Smooth muscle cell (in vitro differentiated cells): ENCODE data around the gene KRTAP16-1. TPM values are rescaled to one million over a fixed set of nuclear protein-coding genes. Genes with fewer than 3 reads are reported as not detected.
A peak's percentile ranks its signal among the peaks of the same experiment; 100 is the strongest.

Experiments
- DNase-seq: peaks from one replicate; lab custom pipeline; 2025; ENCODE audit not compliant: unreplicated experiment; lab: John Stamatoyannopoulos, UW
- H2AFZ ChIP-seq: fragments of 200-600 bp; sonication (generic); 2 replicates; pipeline ENCODE4 v1.6.0; 2016; ENCODE audit warnings: antibody characterized with exemption, low read depth, mild to moderate bottlenecking
- H3F3A ChIP-seq: fragments of 200-600 bp; sonication (generic); 2 replicates; pipeline ENCODE4 v1.6.0; 2017; ENCODE audit warnings: antibody characterized with exemption, low read depth
- H3K27ac ChIP-seq: fragments of 200-600 bp; sonication (generic); 2 replicates; pipeline ENCODE4 v1.5.1; 2016; ENCODE audit warnings: low read depth, mild to moderate bottlenecking
- H3K27me3 ChIP-seq: fragments of 200-600 bp; sonication (generic); 2 replicates; pipeline ENCODE4 v1.6.1; 2016; ENCODE audit warnings: low read depth, mild to moderate bottlenecking
- H3K36me3 ChIP-seq: fragments of 200-600 bp; sonication (generic); 2 replicates; pipeline ENCODE4 v1.5.1; 2016; ENCODE audit warnings: low read depth
- H3K4me1 ChIP-seq: fragments of 200-600 bp; sonication (generic); 2 replicates; pipeline ENCODE4 v1.5.1; 2016; ENCODE audit warnings: low read depth
- H3K4me2 ChIP-seq: fragments of 200-600 bp; sonication (generic); 2 replicates; pipeline ENCODE4 v1.6.0; 2016; ENCODE audit warnings: mild to moderate bottlenecking
- H3K4me3 ChIP-seq: fragments of 200-600 bp; sonication (generic); 2 replicates; pipeline ENCODE4 v1.5.1; 2016; ENCODE audit warnings: mild to moderate bottlenecking
- H3K79me2 ChIP-seq: fragments of 200-600 bp; sonication (generic); 2 replicates; pipeline ENCODE4 v1.6.0; 2016; ENCODE audit warnings: low read depth, mild to moderate bottlenecking
- H3K9ac ChIP-seq: fragments of 200-600 bp; sonication (generic); 2 replicates; pipeline ENCODE4 v1.6.0; 2016; ENCODE audit warnings: low read depth
- H3K9me3 ChIP-seq: fragments of 200-600 bp; sonication (generic); replicated peaks from 2 replicates; pipeline ENCODE4 v1.5.1; 2016; ENCODE audit warnings: low read depth
- H4K20me1 ChIP-seq: fragments of 200-600 bp; sonication (generic); 2 replicates; pipeline ENCODE4 v1.6.0; 2016; ENCODE audit warnings: low read depth
- CTCF ChIP-seq: fragments of 200-600 bp; sonication (generic); IDR thresholded peaks from 2 replicates; pipeline ENCODE4 v1.5.1; 2017; ENCODE audit warnings: borderline replicate concordance, mild to moderate bottlenecking, antibody characterized with exemption; ENCODE audit not compliant: insufficient read depth, poor library complexity, severe bottlenecking
- WGBS: methylation state at CpG from one replicate; pipeline ENCODE4 v1.1.7; 2016; ENCODE audit warnings: low lambda C conversion rate; 5-methylcytosine and 5-hydroxymethylcytosine counted together
- polyA plus RNA-seq: library from polyadenylated mRNA; unstranded; fragments of >200 nt; fragmentation: Nextera tagmentation; extraction: Ambion mirVana; gene quantifications from 2 replicates; pipeline ENCODE4 v1.2.1, GENCODE V29; 2016
- total RNA-seq: library from RNA; depleted of rRNA; stranded (reverse); fragments of >200 nt; gene quantifications from 2 replicates; pipeline ENCODE4 v1.2.3, GENCODE V29; 2014

KRTAP16-1 gene
- total and polyA plus RNA-seq, 2 experiments from 2014 or later, result not detected

GRCh38 chr17:41324180-41325075 is 15.3 kb upstream of the KRTAP16-1 start:
- H2AFZ ChIP-seq, result no peak overlapping the region
- no peak overlapping the region for H3K9ac ChIP-seq
- H3K4me3 ChIP-seq, result no peak overlapping the region
- WGBS, result 73% methylated on average over 15 of the region's 16 CpGs
- H3K36me3 ChIP-seq, result no peaks in the 10 kb centered on the region
- no peaks in the 10 kb centered on the region for H4K20me1 ChIP-seq
- no peak overlapping the region for H3K4me2 ChIP-seq
- H3K27me3 ChIP-seq, result no peaks in the 10 kb centered on the region
- H3K9me3 ChIP-seq, result no peaks in the 10 kb centered on the region
- H3K79me2 ChIP-seq, result no peaks in the 10 kb centered on the region
- H3K27ac ChIP-seq, result no peak overlapping the region
- no peaks in the 10 kb centered on the region for H3F3A ChIP-seq
- no peak for DNase-seq
- peak; percentile 26 for TF ChIP-seq CTCF
- no peaks in the 10 kb centered on the region for H3K4me1 ChIP-seq

GRCh38 chr17:41322903-41323895 is 14.1 kb upstream of the KRTAP16-1 start:
- Histone ChIP-seq H3K4me1 (no peaks in the 10 kb centered on the region), H3K36me3 (no peaks in the 10 kb centered on the region), H3K79me2 (no peaks in the 10 kb centered on the region), H3K4me2 (no peak overlapping the region), H3K27me3 (no peaks in the 10 kb centered on the region), H3K9ac (no peak overlapping the region), H3K4me3 (no peak overlapping the region), H3F3A (no peaks in the 10 kb centered on the region), H2AFZ (no peak overlapping the region), H3K9me3 (no peaks in the 10 kb centered on the region), H3K27ac (no peak overlapping the region), H4K20me1 (no peaks in the 10 kb centered on the region)
- DNase-seq, result no peak
- TF ChIP-seq CTCF, result no peak
- 88% methylated on average over 11 of the region's 11 CpGs for WGBS

- Histone ChIP-seq H3K4me1 (no peaks in the 10 kb centered on the region), H3F3A (no peaks in the 10 kb centered on the region), H4K20me1 (no peaks in the 10 kb centered on the region), H3K4me2 (no peak overlapping the region), H3K27ac (no peak overlapping the region), H3K9me3 (no peaks in the 10 kb centered on the region), H2AFZ (no peak overlapping the region), H3K9ac (no peak overlapping the region), H3K27me3 (no peaks in the 10 kb centered on the region), H3K79me2 (no peaks in the 10 kb centered on the region), H3K36me3 (no peaks in the 10 kb centered on the region), H3K4me3 (no peak overlapping the region)
- WGBS, result 45% methylated on average over 5 of the region's 5 CpGs
- TF ChIP-seq CTCF, result peak; percentile 69
- DNase-seq, result no peak
Measured at GRCh38 chr17:41322094-41322902, 13.2 kb upstream of the KRTAP16-1 start.
